ENCODE measurements around the gene GALNT2. TPM values are rescaled to one million over a fixed set of nuclear protein-coding genes. Genes with fewer than 3 reads are reported as not detected.

Gene GALNT2
- total and polyA plus RNA-seq, 2 of the 13 experiments (the other 11 are each of a cell fraction or from before 2014, with no cell fraction given): 39.3 to 39.6 TPM

- TF ChIP-seq THAP9 (CRISPR knock-in tag; IDR thresholded peaks at IDR 0.05; ENCODE audit: borderline replicate concordance) (0 out of 2 replicates have a peak, but pooled peaks have one; percentile 36), ZNF784 (CRISPR knock-in tag; IDR thresholded peaks at IDR 0.05; ENCODE audit: borderline replicate concordance) (no peak), BHLHE40 (IDR thresholded peaks at IDR 0.05; ENCODE audit: low read length) (peak; percentile 75; the same call in 1 of the 2 replicates), AKAP8 (CRISPR knock-in tag; IDR thresholded peaks at IDR 0.05) (no peak), ZNF615 (CRISPR knock-in tag; IDR thresholded peaks at IDR 0.05; ENCODE audit: borderline replicate concordance) (no peak), SCMH1 (CRISPR knock-in tag; IDR thresholded peaks at IDR 0.05; ENCODE audit: borderline replicate concordance) (no peak), NPAS2 (CRISPR knock-in tag; IDR thresholded peaks at IDR 0.05; ENCODE audit: borderline replicate concordance) (no peak), SPEN (CRISPR knock-in tag; IDR thresholded peaks at IDR 0.05; ENCODE audit: low read depth) (peak; percentile 51; the same call in 1 of the 2 replicates), MXD4 (CRISPR knock-in tag; IDR thresholded peaks at IDR 0.05) (no peak), ZSCAN25 (CRISPR knock-in tag; IDR thresholded peaks at IDR 0.05) (no peak), NFATC3 (CRISPR knock-in tag; IDR thresholded peaks at IDR 0.05) (no peak), KMT2B (CRISPR knock-in tag; IDR thresholded peaks at IDR 0.05) (0 out of 2 replicates have a peak, but pooled peaks have one; percentile 46), KLF9 (CRISPR knock-in tag; IDR thresholded peaks at IDR 0.05; ENCODE audit: low read depth) (no peak), ZNF567 (CRISPR knock-in tag; IDR thresholded peaks at IDR 0.05; ENCODE audit: borderline replicate concordance) (no peak), TCF7 (IDR thresholded peaks at IDR 0.05; ENCODE audit: low read depth) (peak; percentile 69), ZNF30 (CRISPR knock-in tag; IDR thresholded peaks at IDR 0.05) (no peak), RNF2 (conservative IDR thresholded peaks at IDR 0.05; ENCODE audit: low read depth) (0 out of 2 replicates have a peak, but pooled peaks have one; percentile 31), KLF13 (CRISPR knock-in tag; IDR thresholded peaks at IDR 0.05) (no peak), POLR2AphosphoS2 (IDR thresholded peaks at IDR 0.05; ENCODE audit: low read depth, low read length) (no peak), ZFY (CRISPR knock-in tag; IDR thresholded peaks at IDR 0.05) (peak; percentile 22; the same call in 1 of the 2 replicates), ZNF235 (CRISPR knock-in tag; IDR thresholded peaks at IDR 0.05; ENCODE audit: borderline replicate concordance) (no peak), ZSCAN9 (CRISPR knock-in tag; IDR thresholded peaks at IDR 0.05; ENCODE audit: borderline replicate concordance) (peak; percentile 36; the same call in 1 of the 2 replicates), HMGXB3 (CRISPR knock-in tag; IDR thresholded peaks at IDR 0.05; ENCODE audit: borderline replicate concordance) (peak; percentile 45; the same call in 1 of the 2 replicates)
Observed at GRCh38 chr1:230105754-230106625, 39.0 kb downstream of the GALNT2 start (continued).

Measured in HepG2 (cell line).